A673 (cell line): ENCODE data around the gene AIF1.

Experiments
- CTCF ChIP-seq: fragments of 300-800, 200-600 bp; sonication (generic); conservative IDR thresholded peaks from 2 replicates; pipeline ENCODE4 v1.5.1; 2017; ENCODE audit warnings: low read depth, mild to moderate bottlenecking, antibody characterized with exemption, low read length, moderate library complexity, mixed read lengths
- EZH2 ChIP-seq: fragments of 200-600 bp; sonication (generic); IDR thresholded peaks from 2 replicates; pipeline ENCODE4 v1.6.1; 2017; ENCODE audit warnings: borderline replicate concordance, low read depth, mild to moderate bottlenecking, mixed read lengths, antibody characterized with exemption, low read length; ENCODE audit not compliant: poor library complexity, severe bottlenecking

GRCh38 chr6:31640612-31641011 lies 25.6 kb downstream of the AIF1 start:
- no peak for TF ChIP-seq CTCF
- no peak for TF ChIP-seq EZH2
